ELF-1 (cell line): ENCODE data around the gene NEIL3.

Experiments used
- DNase-seq: peaks from one replicate; pipeline ENCODE4 v3.0.0-alpha.2; 2016; ENCODE audit warnings: low read depth, low spot score

NEIL3 gene

GRCh38 chr4:177367336-177367735 lies 57.7 kb downstream of the NEIL3 start:
- peak; percentile 32 for DNase-seq

- no peak for DNase-seq
These were observed 59.7 kb downstream of the NEIL3 start for GRCh38 chr4:177369372-177369771.

- DNase-seq: no peak
These were observed 61.8 kb downstream of the NEIL3 start for GRCh38 chr4:177371461-177371860.

- no peak for DNase-seq
These were observed 65.3 kb downstream of the NEIL3 start for GRCh38 chr4:177374966-177375365.

GRCh38 chr4:177375372-177375771 lies 65.7 kb downstream of the NEIL3 start:
- no peak for DNase-seq

- no peak for DNase-seq
These were observed 66.3 kb downstream of the NEIL3 start for GRCh38 chr4:177376024-177376423.

GRCh38 chr4:177380730-177381287 lies 71.1 kb downstream of the NEIL3 start:
- DNase-seq: peak; percentile 69

GRCh38 chr4:177381762-177382310 lies 72.2 kb downstream of the NEIL3 start:
- DNase-seq: no peak

- no peak for DNase-seq
These were observed 75.3 kb downstream of the NEIL3 start for GRCh38 chr4:177384856-177385397.

GRCh38 chr4:177385576-177386277 lies 76.1 kb downstream of the NEIL3 start:
- DNase-seq: no peak

GRCh38 chr4:177386278-177386815 lies 76.7 kb downstream of the NEIL3 start:
- DNase-seq: no peak

GRCh38 chr4:177391287-177391686 lies 81.6 kb downstream of the NEIL3 start:
- no peak for DNase-seq

- DNase-seq: no peak
These were observed 82.3 kb downstream of the NEIL3 start for GRCh38 chr4:177391953-177392352.

GRCh38 chr4:177393236-177393635 lies 83.6 kb downstream of the NEIL3 start:
- no peak for DNase-seq

- no peak for DNase-seq
These were observed 86.7 kb downstream of the NEIL3 start for GRCh38 chr4:177396352-177396751.

GRCh38 chr4:177400030-177400429 lies 90.4 kb downstream of the NEIL3 start:
- no peak for DNase-seq

- DNase-seq: peak; percentile 42
These were observed 92.1 kb downstream of the NEIL3 start for GRCh38 chr4:177401658-177402273.

- no peak for DNase-seq
These were observed 94.1 kb downstream of the NEIL3 start for GRCh38 chr4:177403746-177404145.

GRCh38 chr4:177404342-177404741 lies 94.7 kb downstream of the NEIL3 start:
- DNase-seq: no peak

GRCh38 chr4:177404986-177405385 lies 95.3 kb downstream of the NEIL3 start:
- DNase-seq: no peak

GRCh38 chr4:177405508-177405907 lies 95.8 kb downstream of the NEIL3 start:
- DNase-seq: no peak

- no peak for DNase-seq
These were observed 98.3 kb downstream of the NEIL3 start for GRCh38 chr4:177408023-177408422.
